IMR-90 (cell line): ENCODE measurements around the gene GSTM3. TPM values are rescaled to one million over a fixed set of nuclear protein-coding genes. Genes with fewer than 3 reads are reported as not detected.

Experiments used
- ATAC-seq: fragments of 200-7000 bp; cut with Tn5 transposase; 2 replicates; pipeline ENCODE4 v1.9.1; 2020; ENCODE audit warnings: low read depth, mild to moderate bottlenecking, moderate library complexity
- BruUV-seq: library from RNA; stranded (reverse); fragments of 400-500 nt; replicated peaks from 2 replicates; lab custom pipeline; 2021; lab: Mats Ljungman, UMichigan
- CTCF ChIA-PET: fragments of 300-600 bp; formaldehyde crosslinking; extraction: SDS; loops from one replicate; lab custom pipeline; 2021; ENCODE audit warnings: antibody characterized with exemption; lab: Yijun Ruan, JAX
- POLR2A ChIA-PET: fragments of 300-600 bp; sonication (Branson Sonifier 250); formaldehyde crosslinking; loops from one replicate; lab custom pipeline; 2022; ENCODE audit warnings: antibody characterized with exemption; ENCODE audit not compliant: unreplicated experiment; lab: Charles Lee
- DNase-seq: peaks from one replicate; pipeline ENCODE4 v3.0.0; 2013
- H2AFZ ChIP-seq: replicated peaks from 2 replicates; pipeline ENCODE3; 2013; ENCODE audit warnings: low read length, mild to moderate bottlenecking; ENCODE audit not compliant: poor library complexity
- H2AK5ac ChIP-seq: 2 replicates; pipeline ENCODE4 v1.6.1; 2013; ENCODE audit warnings: low read depth, low read length, inconsistent platforms
- H2AK9ac ChIP-seq: replicated peaks from 2 replicates; pipeline ENCODE3; 2013; ENCODE audit warnings: mild to moderate bottlenecking, low read depth, low read length, moderate library complexity; ENCODE audit not compliant: poor library complexity
- H2BK120ac ChIP-seq: 2 replicates; pipeline ENCODE4 v1.6.1; 2013; ENCODE audit warnings: low read depth, low read length, inconsistent platforms
- H2BK15ac ChIP-seq: 3 replicates; pipeline ENCODE4 v1.6.1; 2013; ENCODE audit warnings: low read depth, low read length, inconsistent platforms
- H2BK20ac ChIP-seq: 2 replicates; pipeline ENCODE4 v1.6.1; 2013; ENCODE audit warnings: low read depth, mild to moderate bottlenecking, inconsistent platforms, low read length, moderate library complexity
- H2BK5ac ChIP-seq: 2 replicates; pipeline ENCODE4 v1.6.1; 2013; ENCODE audit warnings: mild to moderate bottlenecking, low read depth, low read length, inconsistent platforms; ENCODE audit not compliant: poor library complexity, severe bottlenecking
- H3K14ac ChIP-seq: replicated peaks from 2 replicates; pipeline ENCODE4 v1.6.1; 2013; ENCODE audit warnings: low read depth, low read length, inconsistent platforms
- H3K18ac ChIP-seq: 2 replicates; pipeline ENCODE4 v1.6.1; 2013; ENCODE audit warnings: low read depth, low read length, control low read depth
- H3K23ac ChIP-seq: 2 replicates; pipeline ENCODE4 v1.6.1; 2013; ENCODE audit warnings: low read depth, low read length, inconsistent platforms
- H3K27ac ChIP-seq: 2 replicates; pipeline ENCODE4 v1.5.1; 2013; ENCODE audit warnings: mild to moderate bottlenecking, control low read depth, low read length; ENCODE audit not compliant: insufficient read depth
- H3K27me3 ChIP-seq: 2 replicates; pipeline ENCODE4 v1.6.1; 2013; ENCODE audit warnings: low read length; ENCODE audit not compliant: control insufficient read depth, insufficient read depth
- H3K36me3 ChIP-seq: 2 replicates; pipeline ENCODE4 v1.6.1; 2013; ENCODE audit warnings: low read length, mixed read lengths; ENCODE audit not compliant: control insufficient read depth, insufficient read depth
- H3K4ac ChIP-seq: 2 replicates; pipeline ENCODE4 v1.6.1; 2013; ENCODE audit warnings: low read depth, low read length, inconsistent platforms
- H3K4me1 ChIP-seq: 2 replicates; pipeline ENCODE4 v1.6.1; 2013; ENCODE audit warnings: low read length, mixed read lengths; ENCODE audit not compliant: control insufficient read depth, insufficient read depth
- H3K4me2 ChIP-seq: 2 replicates; pipeline ENCODE4 v1.6.1; 2013; ENCODE audit warnings: low read depth, mild to moderate bottlenecking, control low read depth, low read length, moderate library complexity
- H3K4me3 ChIP-seq: 2 replicates; pipeline ENCODE4 v1.5.1; 2013; ENCODE audit warnings: low read depth, mild to moderate bottlenecking, control low read depth, low read length, moderate library complexity; ENCODE audit not compliant: insufficient read depth
- H3K56ac ChIP-seq: 2 replicates; pipeline ENCODE4 v1.6.1; 2013; ENCODE audit warnings: low read length, inconsistent platforms; ENCODE audit not compliant: insufficient read depth; ENCODE audit errors: extremely low read depth
- H3K79me1 ChIP-seq, 2 experiments: 2 replicates each; pipeline ENCODE4 v1.6.1; 2013; ENCODE audit warnings: low read length in 2 of 2, inconsistent platforms in 1 of 2, low read depth in 1 of 2
- H3K9ac ChIP-seq: 2 replicates; pipeline ENCODE4 v1.6.1; 2013; ENCODE audit warnings: low read depth, low read length, control low read depth
- H3K9me1 ChIP-seq: 2 replicates; pipeline ENCODE4 v1.6.1; 2013; ENCODE audit warnings: low read length, inconsistent platforms; ENCODE audit not compliant: insufficient read depth
- H3K9me3 ChIP-seq: 2 replicates; pipeline ENCODE4 v1.6.1; 2013; ENCODE audit warnings: low read length; ENCODE audit not compliant: control insufficient read depth, insufficient read depth
- H4K20me1 ChIP-seq: 2 replicates; pipeline ENCODE4 v1.6.1; 2013; ENCODE audit warnings: low read length, inconsistent platforms; ENCODE audit not compliant: insufficient read depth
- H4K5ac ChIP-seq: 2 replicates; pipeline ENCODE4 v1.6.1; 2013; ENCODE audit warnings: mild to moderate bottlenecking, low read depth, low read length, control low read depth
- H4K8ac ChIP-seq, 2 experiments: 2 replicates each; pipeline ENCODE4 v1.6.1; 2013; ENCODE audit warnings: low read depth in 2 of 2, low read length in 2 of 2, control low read depth in 1 of 2, inconsistent platforms in 1 of 2
- H4K91ac ChIP-seq: 2 replicates; pipeline ENCODE4 v1.6.1; 2013; ENCODE audit warnings: low read depth, low read length, inconsistent platforms; ENCODE audit not compliant: insufficient read depth
- BHLHE40 ChIP-seq: fragments of 150-350 bp; IDR thresholded peaks from 2 replicates; pipeline ENCODE4 v1.6.1; 2016; ENCODE audit warnings: mild to moderate bottlenecking, low read depth, low read length
- CEBPB ChIP-seq: IDR thresholded peaks from 2 replicates; pipeline ENCODE4 v1.6.1; 2012; ENCODE audit warnings: low read depth, low read length, improper control_type of control experiment
- CHD1 ChIP-seq: IDR thresholded peaks from 2 replicates; pipeline ENCODE4 v1.6.1; 2012; ENCODE audit warnings: low read depth, low read length, improper control_type of control experiment
- FOS ChIP-seq: fragments of 150-350 bp; IDR thresholded peaks from 2 replicates; pipeline ENCODE4 v1.6.1; 2016; ENCODE audit warnings: low read depth, low read length
- MAFK ChIP-seq: IDR thresholded peaks from 2 replicates; pipeline ENCODE4 v1.6.1; 2012; ENCODE audit warnings: low read depth, low read length, improper control_type of control experiment
- NFE2L2 ChIP-seq: fragments of 150-350 bp; IDR thresholded peaks from 2 replicates; pipeline ENCODE4 v1.6.1; 2016; ENCODE audit warnings: low read depth, mild to moderate bottlenecking, low read length
- RAD21 ChIP-seq: IDR thresholded peaks from 2 replicates; pipeline ENCODE4 v1.6.1; 2012; ENCODE audit warnings: low read length, improper control_type of control experiment
- RCOR1 ChIP-seq: IDR thresholded peaks from 2 replicates; pipeline ENCODE4 v1.6.1; 2012; ENCODE audit warnings: mild to moderate bottlenecking, low read length, improper control_type of control experiment; ENCODE audit not compliant: insufficient replicate concordance
- RFX5 ChIP-seq: IDR thresholded peaks from 2 replicates; pipeline ENCODE4 v1.8.0; 2012; ENCODE audit warnings: low read depth, mild to moderate bottlenecking, low read length, moderate library complexity
- SMC3 ChIP-seq: fragments of 150-350 bp; IDR thresholded peaks from 2 replicates; pipeline ENCODE4 v1.6.1; 2016; ENCODE audit warnings: low read depth, mild to moderate bottlenecking, antibody characterized with exemption, low read length, moderate library complexity
- WGBS, 2 experiments: methylation state at CpG; one replicate each; pipeline versions ENCODE4 v1.1.5 to v1.1.7; 2013; ENCODE audit warnings: missing lambda C conversion rate in 2 of 2; ENCODE audit not compliant: insufficient read length in 1 of 2; ENCODE audit errors: extremely low coverage in 2 of 2; 5-methylcytosine and 5-hydroxymethylcytosine counted together
- dilution Hi-C: fragments of 300-500 bp; cut with HindIII; formaldehyde crosslinking; loops from one replicate; pipeline ENCODE4 v1.14.3; 2018; ENCODE audit warnings: low sequenced_read_pairs; ENCODE audit not compliant: unreplicated experiment
- in situ Hi-C: fragments of 300-500 bp; cut with MboI; formaldehyde crosslinking; loops from 3 replicates; pipeline ENCODE4 v1.14.3; 2019; ENCODE audit warnings: low sequenced_read_pairs, inconsistent platforms, mixed read lengths
- intact Hi-C: fragments of 100-400 bp; cut with micrococcal nuclease; formaldehyde crosslinking; loops from 2 replicates; pipeline ENCODE4 v1.10.0; 2022
- polyA plus RNA-seq, 3 experiments: library from polyadenylated mRNA; depleted of rRNA; stranded (reverse); fragments of >200 nt; gene quantifications; 2 replicates each; pipeline ENCODE4 v1.2.3, GENCODE V29; 2012; ENCODE audit warnings: low replicate concordance in 1 of 3
- total RNA-seq: library from RNA; depleted of rRNA; stranded (reverse); fragments of >200 nt; gene quantifications from 2 replicates; pipeline ENCODE4 v1.2.3, GENCODE V29; 2012
- TF ChIP-seq, protein P1 (sequence below): conservative IDR thresholded peaks from 2 replicates; pipeline ENCODE4 v1.5.1; 2012; ENCODE audit warnings: mild to moderate bottlenecking, low read depth, low read length, improper control_type of control experiment
- TF ChIP-seq, protein P2 (sequence below): fragments of 150-350 bp; IDR thresholded peaks from 2 replicates; pipeline ENCODE4 v1.6.1; 2017; ENCODE audit warnings: mild to moderate bottlenecking, antibody characterized with exemption, low read length, low read depth
- TF ChIP-seq, protein P3 (sequence below): fragments of 150-350 bp; IDR thresholded peaks from 2 replicates; pipeline ENCODE4 v1.6.1; 2016; ENCODE audit warnings: low read depth, mild to moderate bottlenecking, low read length, moderate library complexity, borderline replicate concordance

Gene GSTM3
- total and polyA plus RNA-seq, 2 of the 4 experiments (the other 2 are of a cell fraction): 102 to 131 TPM

- peaks cover 22% of the 10 kb centered on the region for H3K9me1 ChIP-seq
- H3K23ac ChIP-seq: no peak overlapping the region
- no TSS peak for BruUV-seq
- no peak overlapping the region for H2AK5ac ChIP-seq
- ATAC-seq (no peak), DNase-seq (no peak)
- no peak overlapping the region for H2AFZ ChIP-seq
- no peak overlapping the region for H2AK9ac ChIP-seq
- TF ChIP-seq CEBPB: no peak
- TF ChIP-seq, protein P1, sequence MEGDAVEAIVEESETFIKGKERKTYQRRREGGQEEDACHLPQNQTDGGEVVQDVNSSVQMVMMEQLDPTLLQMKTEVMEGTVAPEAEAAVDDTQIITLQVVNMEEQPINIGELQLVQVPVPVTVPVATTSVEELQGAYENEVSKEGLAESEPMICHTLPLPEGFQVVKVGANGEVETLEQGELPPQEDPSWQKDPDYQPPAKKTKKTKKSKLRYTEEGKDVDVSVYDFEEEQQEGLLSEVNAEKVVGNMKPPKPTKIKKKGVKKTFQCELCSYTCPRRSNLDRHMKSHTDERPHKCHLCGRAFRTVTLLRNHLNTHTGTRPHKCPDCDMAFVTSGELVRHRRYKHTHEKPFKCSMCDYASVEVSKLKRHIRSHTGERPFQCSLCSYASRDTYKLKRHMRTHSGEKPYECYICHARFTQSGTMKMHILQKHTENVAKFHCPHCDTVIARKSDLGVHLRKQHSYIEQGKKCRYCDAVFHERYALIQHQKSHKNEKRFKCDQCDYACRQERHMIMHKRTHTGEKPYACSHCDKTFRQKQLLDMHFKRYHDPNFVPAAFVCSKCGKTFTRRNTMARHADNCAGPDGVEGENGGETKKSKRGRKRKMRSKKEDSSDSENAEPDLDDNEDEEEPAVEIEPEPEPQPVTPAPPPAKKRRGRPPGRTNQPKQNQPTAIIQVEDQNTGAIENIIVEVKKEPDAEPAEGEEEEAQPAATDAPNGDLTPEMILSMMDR: no peak
- no peak for TF ChIP-seq CHD1
- no peak for TF ChIP-seq RFX5
- no peak for TF ChIP-seq BHLHE40
- TF ChIP-seq NFE2L2: no peak
- TF ChIP-seq, protein P2, sequence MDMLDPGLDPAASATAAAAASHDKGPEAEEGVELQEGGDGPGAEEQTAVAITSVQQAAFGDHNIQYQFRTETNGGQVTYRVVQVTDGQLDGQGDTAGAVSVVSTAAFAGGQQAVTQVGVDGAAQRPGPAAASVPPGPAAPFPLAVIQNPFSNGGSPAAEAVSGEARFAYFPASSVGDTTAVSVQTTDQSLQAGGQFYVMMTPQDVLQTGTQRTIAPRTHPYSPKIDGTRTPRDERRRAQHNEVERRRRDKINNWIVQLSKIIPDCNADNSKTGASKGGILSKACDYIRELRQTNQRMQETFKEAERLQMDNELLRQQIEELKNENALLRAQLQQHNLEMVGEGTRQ: no peak
- TF ChIP-seq SMC3: no peak
- no peak for TF ChIP-seq RCOR1
- TF ChIP-seq FOS: no peak
- no peak for TF ChIP-seq MAFK
- TF ChIP-seq, protein P3, sequence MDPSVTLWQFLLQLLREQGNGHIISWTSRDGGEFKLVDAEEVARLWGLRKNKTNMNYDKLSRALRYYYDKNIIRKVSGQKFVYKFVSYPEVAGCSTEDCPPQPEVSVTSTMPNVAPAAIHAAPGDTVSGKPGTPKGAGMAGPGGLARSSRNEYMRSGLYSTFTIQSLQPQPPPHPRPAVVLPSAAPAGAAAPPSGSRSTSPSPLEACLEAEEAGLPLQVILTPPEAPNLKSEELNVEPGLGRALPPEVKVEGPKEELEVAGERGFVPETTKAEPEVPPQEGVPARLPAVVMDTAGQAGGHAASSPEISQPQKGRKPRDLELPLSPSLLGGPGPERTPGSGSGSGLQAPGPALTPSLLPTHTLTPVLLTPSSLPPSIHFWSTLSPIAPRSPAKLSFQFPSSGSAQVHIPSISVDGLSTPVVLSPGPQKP: no peak
- TF ChIP-seq RAD21: no peak
- no CpG with 5 or more reads among the region's 2 CpGs for WGBS, 2 experiments
- H3K4me2 ChIP-seq: no peak overlapping the region; the same call in 1 of the 2 replicates
- H4K91ac ChIP-seq: no peak overlapping the region
- no peaks in the 10 kb centered on the region for H3K9me3 ChIP-seq
- intact Hi-C loops: loop anchor here (1.0 to 2.0 kb wide), 2 partner anchors 95 to 223 kb away; no protein-coding TSS in a partner anchor
- no peak overlapping the region for H4K8ac ChIP-seq
- H2BK120ac ChIP-seq: no peak overlapping the region
- H3K4me1 ChIP-seq: peaks cover 26% of the 10 kb centered on the region
- no peak overlapping the region for H3K4ac ChIP-seq
- no peak overlapping the region for H3K14ac ChIP-seq
- H3K27me3 ChIP-seq: no peaks in the 10 kb centered on the region
- dilution Hi-C loops: no loop called here
- H3K27ac ChIP-seq: no peak overlapping the region
- no peak overlapping the region for H2BK20ac ChIP-seq
- H2BK5ac ChIP-seq: no peak overlapping the region
- no peak overlapping the region for H3K9ac ChIP-seq
- H4K20me1 ChIP-seq: no peaks in the 10 kb centered on the region
- in situ Hi-C loops: loop anchor here (25.0 kb wide), 1 partner anchor 130 kb away; the partner anchor contains the start of gene CSF1
- H2BK15ac ChIP-seq: no peak overlapping the region
- no peaks in the 10 kb centered on the region for H3K79me1 ChIP-seq
- no peak overlapping the region for H3K56ac ChIP-seq
- H4K5ac ChIP-seq: no peak overlapping the region
- CTCF ChIA-PET: interaction anchor here (1.1 to 2.5 kb wide), 3 partner anchors 10 to 202 kb away, joined by 3 to 20 read pairs (median 5); partner anchors contain the start of gene AHCYL1
- no peaks in the 10 kb centered on the region for H3K36me3 ChIP-seq
- POLR2A ChIA-PET: interaction anchor here (2.0 kb wide), 1 partner anchor 136 kb away, joined by 9 read pairs; no protein-coding TSS in a partner anchor
- no peak overlapping the region for H3K18ac ChIP-seq
- H3K4me3 ChIP-seq: no peak overlapping the region
Measured at GRCh38 chr1:109781806-109782205, 41.0 kb upstream of the GSTM3 start.
